Motor neuron (in vitro differentiated cells): ENCODE measurements around the gene SIL1. TPM values are rescaled to one million over a fixed set of nuclear protein-coding genes. Genes with fewer than 3 reads are reported as not detected.

Experiments used
- ATAC-seq, 8 experiments: fragments of 200-7000 bp; cut with Tn5 transposase; replicated peaks in 6 of 8; 2 replicates each; pipeline ENCODE4 v1.8.0; 2021; ENCODE audit warnings: mild to moderate bottlenecking in 8 of 8, moderate library complexity in 8 of 8
- H3K27ac ChIP-seq, 2 donors: fragments of 250-450 bp; sonication (Bioruptor Pico); 2 replicates each; pipeline ENCODE4 v1.9.0; 2021; ENCODE audit warnings: antibody characterized with exemption in 2 of 2, mild to moderate bottlenecking in 2 of 2, moderate library complexity in 1 of 2
- H3K4me1 ChIP-seq, 2 donors: fragments of 250-450 bp; sonication (Bioruptor Pico); replicated peaks in 1 of 2; 2 replicates each; pipeline ENCODE4 v1.6.1; 2021; ENCODE audit warnings: antibody characterized with exemption in 2 of 2, mild to moderate bottlenecking in 2 of 2, moderate library complexity in 1 of 2
- H3K4me3 ChIP-seq, 5 donors: fragments of 250-450 bp; sonication (Bioruptor Pico); 2 replicates each; pipeline ENCODE4 v1.9.0; 2021; ENCODE audit warnings: antibody characterized with exemption in 5 of 5, mild to moderate bottlenecking in 5 of 5, moderate library complexity in 4 of 5
- WGBS, 10 experiments: fragments of 450-650 bp; shearing (Covaris generic); methylation state at CpG; one replicate each; pipeline ENCODE4 v1.0.0; 2022; 5-methylcytosine and 5-hydroxymethylcytosine counted together
- in situ Hi-C, 9 experiments: fragments of 400-800 bp; cut with MboI; loops; one replicate each; pipeline ENCODE4 v1.15.0; 2021; ENCODE audit warnings: low sequenced_read_pairs in 9 of 9, low pct_unique_long_range_greater_than_20kb in 2 of 9; ENCODE audit not compliant: unreplicated experiment in 9 of 9
- total RNA-seq, 8 experiments: library from RNA; unstranded; fragments of 300-600 nt; gene quantifications; 2 replicates each; pipeline versions ENCODE4 v1.2.3 to v1.2.4, GENCODE V29; 2022

The SIL1 gene
- total RNA-seq, 8 experiments from 2014 or later = 16.4 to 196 (median 54.6) TPM

- Histone ChIP-seq H3K4me1 (peaks cover 14% of the 10 kb centered on the region in 2 donors), H3K27ac (no peak overlapping the region), H3K4me3 (no peak overlapping the region)
- ATAC-seq = peak in 3 of 8 experiments; percentile 51 to 73 (median 58)
- 40 to 100% (median 87%) methylated on average over 1 to 3 of the region's 3 CpGs; no CpG with 5 or more reads in 3 of the 10 experiments for WGBS, 10 experiments
- in situ Hi-C loops = no loop called here
Measured at GRCh38 chr5:139141446-139142204, 56.5 kb downstream of the SIL1 start.

- ATAC-seq = peak in 5 of 8 experiments; percentile 4 to 58 (median 39)
- in situ Hi-C loops = no loop called here
- Histone ChIP-seq H3K4me1 (peaks cover 14% of the 10 kb centered on the region in 2 donors), H3K27ac (no peak overlapping the region), H3K4me3 (no peak overlapping the region)
- WGBS, 10 experiments = 0 to 95% (median 88%) methylated on average over 2 to 6 of the region's 6 CpGs; no CpG with 5 or more reads in 1 of the 10 experiments
Measured at GRCh38 chr5:139140591-139141071, 57.5 kb downstream of the SIL1 start.

GRCh38 chr5:139138809-139139208, 59.4 kb downstream of the SIL1 start:
- WGBS, 10 experiments = 0 to 51% (median 29%) methylated on average over 1 to 3 of the region's 3 CpGs; no CpG with 5 or more reads in 5 of the 10 experiments
- no peak overlapping the region for H3K4me3 ChIP-seq
- in situ Hi-C loops = no loop called here
- H3K4me1 ChIP-seq = peaks cover 14 to 20% of the 10 kb centered on the region in 2 donors
- ATAC-seq = peak in 7 of 8 experiments; percentile 8 to 70 (median 51)
- H3K27ac ChIP-seq = no peak overlapping the region

GRCh38 chr5:139138109-139138508, 60.1 kb downstream of the SIL1 start:
- Histone ChIP-seq H3K4me3 (no peak overlapping the region), H3K27ac (no peak overlapping the region), H3K4me1 (peaks cover 17 to 26% of the 10 kb centered on the region in 2 donors)
- WGBS, 10 experiments = 0 to 100% (median 92%) methylated on average over 1 to 3 of the region's 4 CpGs; no CpG with 5 or more reads in 6 of the 10 experiments
- in situ Hi-C loops = no loop called here
- peak in 3 of 8 experiments; percentile 11 to 12 (median 11) for ATAC-seq

GRCh38 chr5:139137697-139138096, 60.5 kb downstream of the SIL1 start:
- no peak overlapping the region for H3K4me3 ChIP-seq
- in situ Hi-C loops = no loop called here
- peak in 7 of 8 experiments; percentile 8 to 56 (median 42) for ATAC-seq
- 40 to 45% methylated on average over 1 to 2 of the region's 4 CpGs; no CpG with 5 or more reads in 8 of the 10 experiments for WGBS, 10 experiments
- H3K4me1 ChIP-seq = peaks cover 21 to 31% of the 10 kb centered on the region in 2 donors
- H3K27ac ChIP-seq = no peak overlapping the region

- in situ Hi-C loops = no loop called here
- Histone ChIP-seq H3K4me3 (no peak overlapping the region), H3K4me1 (peaks cover 35 to 41% of the 10 kb centered on the region in 2 donors), H3K27ac (no peak overlapping the region)
- no peak for ATAC-seq
- 69 to 100% (median 89%) methylated on average over 2 to 4 of the region's 4 CpGs; no CpG with 5 or more reads in 2 of the 10 experiments for WGBS, 10 experiments
Measured at GRCh38 chr5:139134906-139135305, 63.3 kb downstream of the SIL1 start.

GRCh38 chr5:139133282-139133681, 64.9 kb downstream of the SIL1 start:
- H3K27ac ChIP-seq = no peak overlapping the region
- in situ Hi-C loops = no loop called here
- 30 to 60% (median 40%) methylated on average over 1 to 2 of the region's 2 CpGs; no CpG with 5 or more reads in 7 of the 10 experiments for WGBS, 10 experiments

GRCh38 chr5:139132515-139132914, 65.7 kb downstream of the SIL1 start:
- H3K4me1 ChIP-seq = peaks cover 31 to 34% of the 10 kb centered on the region in 2 donors
- peak in 1 of 8 experiments; percentile 6 for ATAC-seq
- H3K4me3 ChIP-seq = no peak overlapping the region
- H3K27ac ChIP-seq = peak overlapping the region; percentile 43 to 49
- in situ Hi-C loops = no loop called here
- 76 to 100% (median 90%) methylated on average over 1 to 3 of the region's 3 CpGs; no CpG with 5 or more reads in 6 of the 10 experiments for WGBS, 10 experiments

More at GRCh38 chr5:139133282-139133681, 64.9 kb downstream of the SIL1 start:
- peaks cover 35 to 41% of the 10 kb centered on the region in 2 donors for H3K4me1 ChIP-seq
- no peak overlapping the region for H3K4me3 ChIP-seq
- peak in 3 of 8 experiments; percentile 17 to 44 (median 22) for ATAC-seq

- peak in 6 of 8 experiments; percentile 14 to 72 (median 54) for ATAC-seq
- no peak overlapping the region for H3K4me3 ChIP-seq
- H3K4me1 ChIP-seq = peaks cover 26 to 34% of the 10 kb centered on the region in 2 donors
- in situ Hi-C loops = no loop called here
- 0 to 100% (median 65%) methylated on average over 1 to 2 of the region's 2 CpGs; no CpG with 5 or more reads in 6 of the 10 experiments for WGBS, 10 experiments
- peak overlapping the region; percentile 43 to 49 for H3K27ac ChIP-seq
Measured at GRCh38 chr5:139131921-139132432, 66.2 kb downstream of the SIL1 start.

GRCh38 chr5:139131465-139131864, 66.7 kb downstream of the SIL1 start:
- H3K4me3 ChIP-seq = no peak overlapping the region
- 30 to 80% (median 47%) methylated on average over 1 to 3 of the region's 6 CpGs; no CpG with 5 or more reads in 4 of the 10 experiments for WGBS, 10 experiments
- peak; percentile 49 to 94 (median 78) for ATAC-seq

GRCh38 chr5:139131062-139131461, 67.1 kb downstream of the SIL1 start:
- ATAC-seq = peak in 2 of 8 experiments; percentile 6 to 15
- Histone ChIP-seq H3K27ac (peak overlapping the region; percentile 43 to 49), H3K4me1 (peaks cover 25 to 34% of the 10 kb centered on the region in 2 donors), H3K4me3 (no peak overlapping the region)
- WGBS, 10 experiments = 69 to 100% (median 100%) methylated on average over 2 of the region's 3 CpGs; no CpG with 5 or more reads in 7 of the 10 experiments
- in situ Hi-C loops = no loop called here

More at GRCh38 chr5:139131465-139131864, 66.7 kb downstream of the SIL1 start:
- Histone ChIP-seq H3K4me1 (peaks cover 25 to 34% of the 10 kb centered on the region in 2 donors), H3K27ac (peak overlapping the region; percentile 43 to 49)
- in situ Hi-C loops = no loop called here

GRCh38 chr5:139130214-139130613, 68.0 kb downstream of the SIL1 start:
- in situ Hi-C loops = no loop called here
- Histone ChIP-seq H3K27ac (no peak overlapping the region), H3K4me1 (peaks cover 25 to 33% of the 10 kb centered on the region in 2 donors), H3K4me3 (no peak overlapping the region)
- WGBS, 10 experiments = 77 to 100% (median 96%) methylated on average over 1 to 4 of the region's 4 CpGs
- no peak for ATAC-seq

- Histone ChIP-seq H3K4me3 (no peak overlapping the region), H3K4me1 (peaks cover 7 to 8% of the 10 kb centered on the region in 2 donors), H3K27ac (no peak overlapping the region)
- 0 to 71% (median 70%) methylated on average over 1 to 3 of the region's 3 CpGs; no CpG with 5 or more reads in 5 of the 10 experiments for WGBS, 10 experiments
- ATAC-seq = no peak
- in situ Hi-C loops = no loop called here
Measured at GRCh38 chr5:139126711-139127111, 71.5 kb downstream of the SIL1 start.
